ENCODE measurements around the gene NSD1. TPM values are rescaled to one million over a fixed set of nuclear protein-coding genes. Genes with fewer than 3 reads are reported as not detected.

The NSD1 gene
- total and polyA plus RNA-seq, 2 of the 8 experiments (the other 6 are each of a cell fraction or from before 2014, with no cell fraction given), result 22.8 to 168 TPM

GRCh38 chr5:177343777-177344176, 210.2 kb downstream of the NSD1 start:
- no peak overlapping the region for H2BK5ac ChIP-seq (ENCODE audit: low read depth, low read length)
- no peak overlapping the region for H3K56ac ChIP-seq (replicated peaks; ENCODE audit: insufficient read length, low read depth, low read length)
- no peak overlapping the region for H2BK20ac ChIP-seq (ENCODE audit: low read length)
- no peak overlapping the region for H4K91ac ChIP-seq (replicated peaks; ENCODE audit: insufficient read length, low read length)
- no peak overlapping the region for H4K8ac ChIP-seq (ENCODE audit: extremely low read depth, insufficient read depth, low read length)
- H2AK5ac ChIP-seq (ENCODE audit: low read depth, low read length), result no peak overlapping the region
- DNase-seq (ENCODE audit: low read depth in 1 of 2, low spot score in 2 of 2) (no peak), FAIRE-seq (no peak)
- H3K36me3 ChIP-seq (ENCODE audit: control insufficient read depth in 2 of 4, insufficient read depth in 4 of 4, low read length in 3 of 4), result peaks cover 1 to 10% (median 5%) of the 10 kb centered on the region in 4 experiments; a peak in 2 of 8 replicates
- no peak overlapping the region for H3K4me3 ChIP-seq (ENCODE audit: extremely low read depth in 1 of 4, insufficient read depth in 2 of 4, low read depth in 3 of 4, low read length in 4 of 4)
- no peak overlapping the region for H3K23ac ChIP-seq (ENCODE audit: insufficient read length)
- no peak overlapping the region for H3K18ac ChIP-seq (ENCODE audit: extremely low read depth, low read length)
- H3K79me2 ChIP-seq (ENCODE audit: control insufficient read depth in 1 of 2, insufficient read depth in 2 of 2, low read length in 2 of 2), result peaks cover 6 to 61% of the 10 kb centered on the region in 2 experiments
- WGBS, 2 experiments (ENCODE audit: extremely low coverage in 1 of 2, insufficient coverage in 1 of 2, insufficient read length in 1 of 2, insufficient replicate concordance in 2 of 2, low coverage in 1 of 2, low lambda C conversion rate in 2 of 2, missing lambda C conversion rate in 1 of 2), result 95% methylated on average over 6 of the region's 6 CpGs; no CpG with 5 or more reads in 1 of the 2 experiments
- no peak overlapping the region for H3K4me2 ChIP-seq (ENCODE audit: insufficient read depth in 1 of 2, low read depth in 2 of 2, low read length in 2 of 2)
- H3K23me2 ChIP-seq (ENCODE audit: low read depth, low read length), result no peaks in the 10 kb centered on the region
- no peaks in the 10 kb centered on the region for H3K9me3 ChIP-seq (ENCODE audit: insufficient read depth in 2 of 2, low read depth in 1 of 2, low read length in 1 of 2)
- H2BK15ac ChIP-seq (ENCODE audit: low read length), result no peak overlapping the region
- H3K9ac ChIP-seq (replicated peaks in 1 of 4; ENCODE audit: extremely low read depth in 1 of 4, low read depth in 3 of 4, low read length in 3 of 4), result no peak overlapping the region
- H4K20me1 ChIP-seq (replicated peaks in 1 of 2; ENCODE audit: control insufficient read depth in 1 of 2, insufficient read depth in 2 of 2, low read length in 2 of 2), result peaks cover 4 to 6% of the 10 kb centered on the region in 2 experiments
- ChIA-PET POLR2A (ENCODE audit: partially characterized antibody) (interaction anchor here (0.6 to 1.1 kb wide), 2 partner anchors 15 to 106 kb away, joined by 3 read pairs; no protein-coding TSS in a partner anchor), CTCF (ENCODE audit: partially characterized antibody) (interaction anchor here (0.9 to 1.7 kb wide), 4 partner anchors 8 to 34 kb away, joined by 3 to 4 read pairs (median 4); no protein-coding TSS in a partner anchor)
- H4K5ac ChIP-seq (ENCODE audit: insufficient read length, low read depth, low read length), result no peak overlapping the region
- no peak overlapping the region for H3K27ac ChIP-seq (ENCODE audit: low read depth, low read length)
- no peaks in the 10 kb centered on the region for H3K27me3 ChIP-seq (replicated peaks in 1 of 4; ENCODE audit: control insufficient read depth in 3 of 4, extremely low read depth in 1 of 4, insufficient read depth in 3 of 4, low read length in 3 of 4)
- no peak overlapping the region for H2BK120ac ChIP-seq (replicated peaks; ENCODE audit: low read depth, low read length)
- no peak overlapping the region for H2AFZ ChIP-seq (ENCODE audit: low read length)
- H3K4ac ChIP-seq (replicated peaks; ENCODE audit: insufficient read length, low read depth, low read length), result no peak overlapping the region
- H2BK12ac ChIP-seq (ENCODE audit: low read depth, low read length), result no peak overlapping the region
- no peak overlapping the region for H3K14ac ChIP-seq (ENCODE audit: insufficient read length)
- peaks cover 12% of the 10 kb centered on the region for H3K79me1 ChIP-seq (ENCODE audit: low read depth, low read length)
- peaks cover 0 to 4% (median 1%) of the 10 kb centered on the region in 4 experiments; a peak in 1 of 7 replicates for H3K4me1 ChIP-seq (replicated peaks in 1 of 4; ENCODE audit: control insufficient read depth in 3 of 4, insufficient read depth in 4 of 4, low read length in 3 of 4)
- no peak for TF ChIP-seq ZNF274 (IDR thresholded peaks at IDR 0.05; ENCODE audit: borderline replicate concordance, extremely low read depth, low read length)
- no peak for TF ChIP-seq BRCA1 (IDR thresholded peaks at IDR 0.05; ENCODE audit: low read depth, low read length)
- TF ChIP-seq ATF3 (IDR thresholded peaks at IDR 0.05; ENCODE audit: insufficient read depth, low read depth, low read length), result no peak
- no peak for TF ChIP-seq SIN3A (conservative IDR thresholded peaks at IDR 0.05 in 1 of 2, IDR thresholded peaks at IDR 0.05 in 1 of 2; ENCODE audit: low read depth in 1 of 2, low read length in 2 of 2)
- no peak for TF ChIP-seq EGR1 (IDR thresholded peaks at IDR 0.05; ENCODE audit: borderline replicate concordance, low read depth, low read length)
- no peak for TF ChIP-seq CEBPB (IDR thresholded peaks at IDR 0.05; ENCODE audit: low read depth, low read length)
- no peak for TF ChIP-seq EP300 (IDR thresholded peaks at IDR 0.05; ENCODE audit: borderline replicate concordance in 1 of 2, low read depth in 2 of 2, low read length in 2 of 2)
- TF ChIP-seq CTCF (IDR thresholded peaks at IDR 0.05; ENCODE audit: control extremely low read depth in 1 of 3, insufficient read depth in 1 of 3, low read depth in 1 of 3, low read length in 3 of 3), result no peak
- TF ChIP-seq GTF2F1 (IDR thresholded peaks at IDR 0.05; ENCODE audit: borderline replicate concordance, low read depth, low read length), result no peak
- no peak for TF ChIP-seq HDAC6 (IDR thresholded peaks at IDR 0.05; ENCODE audit: low read depth, low read length)
